ENCODE results near the gene NKAIN2. TPM values are rescaled to one million over a fixed set of nuclear protein-coding genes. Genes with fewer than 3 reads are reported as not detected.

NKAIN2 gene
- total and polyA plus RNA-seq, 9 of the 15 experiments (the other 6 are each of a cell fraction or from before 2014, with no cell fraction given), result not detected

GRCh38 chr6:124076336-124077048 lies 272.8 kb downstream of the NKAIN2 start (continued):
- no peak for TF ChIP-seq TAF15 (IDR thresholded peaks at IDR 0.05; ENCODE audit: low read depth, low read length)
- TF ChIP-seq SMAD2 (IDR thresholded peaks at IDR 0.05; ENCODE audit: low read depth, low read length), result no peak
- TF ChIP-seq HIVEP1 (CRISPR knock-in tag; IDR thresholded peaks at IDR 0.05), result no peak
- TF ChIP-seq CBFB (CRISPR knock-in tag; IDR thresholded peaks at IDR 0.05), result no peak
- TF ChIP-seq DLX4 (CRISPR knock-in tag; IDR thresholded peaks at IDR 0.05), result no peak
- no peak for TF ChIP-seq NFE2 (IDR thresholded peaks at IDR 0.05; ENCODE audit: low read depth)
- no peak for TF ChIP-seq FOXA3 (CRISPR knock-in tag; conservative IDR thresholded peaks at IDR 0.05 in 1 of 2, IDR thresholded peaks at IDR 0.05 in 1 of 2)
- TF ChIP-seq TCF3 (CRISPR knock-in tag; IDR thresholded peaks at IDR 0.05), result no peak
- no peak for TF ChIP-seq SETDB1 (IDR thresholded peaks at IDR 0.05; ENCODE audit: low read length)
- no peak for TF ChIP-seq NR3C1 (CRISPR knock-in tag; IDR thresholded peaks at IDR 0.05)

GRCh38 chr6:124078169-124078568 lies 274.5 kb downstream of the NKAIN2 start:
- ATAC-seq, result no peak
- H3K27me3 ChIP-seq (ENCODE audit: control insufficient read depth in 2 of 2, insufficient read depth in 2 of 2, low read length in 2 of 2), result no peaks in the 10 kb centered on the region
- TF ChIP-seq RHOXF2B (CRISPR knock-in tag; conservative IDR thresholded peaks at IDR 0.05) (no peak), GTF2E2 (tag; IDR thresholded peaks at IDR 0.05) (no peak), GTF2B (IDR thresholded peaks at IDR 0.05; ENCODE audit: extremely low read depth, insufficient read length) (no peak), NFIX (CRISPR knock-in tag; IDR thresholded peaks at IDR 0.05; ENCODE audit: low read depth) (no peak), XRCC5 (IDR thresholded peaks at IDR 0.05; ENCODE audit: low read depth, low read length) (no peak), ZNF766 (CRISPR knock-in tag; conservative IDR thresholded peaks at IDR 0.05) (no peak), PCBP1 (IDR thresholded peaks at IDR 0.05; ENCODE audit: low read depth, low read length, poor library complexity, severe bottlenecking) (no peak), NEUROD1 (IDR thresholded peaks at IDR 0.05; ENCODE audit: borderline replicate concordance, low read depth, low read length, partially characterized antibody) (no peak), DLX4 (CRISPR knock-in tag; IDR thresholded peaks at IDR 0.05) (no peak), KLF16 (IDR thresholded peaks at IDR 0.05) (no peak), PREB (CRISPR knock-in tag; IDR thresholded peaks at IDR 0.05) (no peak), HDAC8 (tag; IDR thresholded peaks at IDR 0.05) (no peak)

More at GRCh38 chr6:124078169-124078568, 274.5 kb downstream of the NKAIN2 start:
- no peak overlapping the region for H3K9ac ChIP-seq (ENCODE audit: insufficient read depth in 1 of 2, low read depth in 2 of 2, low read length in 2 of 2)
- H3K36me3 ChIP-seq (ENCODE audit: control insufficient read depth, insufficient read depth, low read length), result no peaks in the 10 kb centered on the region
- BruUV-seq (replicated peaks), result no TSS peak
- ChIA-PET POLR2A (no interaction called here), CTCF (ENCODE audit: low intra/inter-chr PET ratio) (no interaction called here)
- intact Hi-C loops (cut with micrococcal nuclease) (no loop called here), in situ Hi-C loops (cut with MboI) (no loop called here)
- H3K9me1 ChIP-seq (ENCODE audit: control insufficient read depth, insufficient read depth, low read length), result no peaks in the 10 kb centered on the region
- no peak overlapping the region for H2AFZ ChIP-seq (ENCODE audit: low read depth, low read length)
- H3K79me2 ChIP-seq (ENCODE audit: control insufficient read depth, insufficient read depth, low read length), result no peaks in the 10 kb centered on the region
- no peak overlapping the region for H3K27ac ChIP-seq (ENCODE audit: extremely low read depth, low read depth, low read length)
- FAIRE-seq, result no peak
- DNase-seq (ENCODE audit: extremely low read depth in 1 of 4, low spot score in 3 of 4), result no peak
- H4K20me1 ChIP-seq (replicated peaks; ENCODE audit: control insufficient read depth, insufficient read depth, low read length), result no peaks in the 10 kb centered on the region
- H3K4me3 ChIP-seq, result no peak overlapping the region
- no peaks in the 10 kb centered on the region for H3K4me1 ChIP-seq (replicated peaks in 1 of 2; ENCODE audit: control insufficient read depth in 2 of 2, insufficient read depth in 2 of 2, low read length in 2 of 2)
- no peak overlapping the region for H3K4me2 ChIP-seq (ENCODE audit: insufficient read depth, low read length)
- H3K9me3 ChIP-seq (replicated peaks; ENCODE audit: control insufficient read depth, insufficient read depth, low read depth, low read length), result no peaks in the 10 kb centered on the region
